DMS 273 treated with DMSO at 0.1 percent for 48 hours (cell line): ENCODE measurements around the gene IRF4.
"Not testable (repeated sequence)": the region's sequence is repeated elsewhere in the genome, so short reads cannot be mapped to it uniquely, and the experiment has no call there.

ENCODE experiments used
- DNase-seq: peaks from one replicate; lab custom pipeline; 2025; lab: John Stamatoyannopoulos, UW

Gene IRF4

GRCh38 chr6:366389-367297, 24.9 kb upstream of the IRF4 start:
- no peak for DNase-seq

- no peak for DNase-seq
These were observed 24.2 kb upstream of the IRF4 start for GRCh38 chr6:367298-367794.

GRCh38 chr6:367891-368630, 23.5 kb upstream of the IRF4 start:
- DNase-seq, result no peak

- no peak for DNase-seq
These were observed 21.8 kb upstream of the IRF4 start for GRCh38 chr6:369559-370431.

GRCh38 chr6:370555-370954, 21.0 kb upstream of the IRF4 start:
- no peak for DNase-seq

- not testable (repeated sequence) for DNase-seq
These were observed 19.7 kb upstream of the IRF4 start for GRCh38 chr6:371851-372250.

GRCh38 chr6:372336-372911, 19.1 kb upstream of the IRF4 start:
- DNase-seq, result no peak

- DNase-seq, result no peak
These were observed 18.5 kb upstream of the IRF4 start for GRCh38 chr6:373031-373430.

GRCh38 chr6:373773-374724, 17.5 kb upstream of the IRF4 start:
- no peak for DNase-seq

- DNase-seq, result no peak
These were observed 16.6 kb upstream of the IRF4 start for GRCh38 chr6:374956-375355.

- no peak for DNase-seq
These were observed 14.5 kb upstream of the IRF4 start for GRCh38 chr6:376827-377640.

- not testable (repeated sequence) for DNase-seq
These were observed 13.9 kb upstream of the IRF4 start for GRCh38 chr6:377641-378020.

GRCh38 chr6:378090-378957, 13.2 kb upstream of the IRF4 start:
- no peak for DNase-seq

- DNase-seq, result no peak
These were observed 12.6 kb upstream of the IRF4 start for GRCh38 chr6:378958-379409.

- DNase-seq, result no peak
These were observed 12.0 kb upstream of the IRF4 start for GRCh38 chr6:379410-380181.

GRCh38 chr6:380234-381218, 11.0 kb upstream of the IRF4 start:
- no peak for DNase-seq
